Fibroblast of skin of right quadriceps (primary cell): ENCODE data around the gene OR4C16.

Experiments
- DNase-seq: peaks from one replicate; pipeline ENCODE4 v3.0.0-alpha.2; 2013

Gene OR4C16

GRCh38 chr11:55571828-55572227, at the start of gene OR4C16:
TSS of gene OR4C16 (plus strand) at chr11:55572128. CDS start at chr11:55572128, 0 bp downstream.
- DNase-seq: no peak

- DNase-seq: no peak
Measured at GRCh38 chr11:55554169-55554568, 17.8 kb upstream of the OR4C16 start, which contains the start of gene OR4C15. TSS of gene OR4C15 (plus strand) at chr11:55554469. CDS start at chr11:55554469, 0 bp downstream.

- DNase-seq: no peak
Measured at GRCh38 chr11:55572548-55572947, 620 bp downstream of the OR4C16 start.

GRCh38 chr11:55607545-55607944, 35.6 kb downstream of the OR4C16 start, which contains the start of gene OR4C11:
TSS of gene OR4C11 (minus strand) at chr11:55607645. CDS start at chr11:55604373, 3,272 bp downstream.
- DNase-seq: no peak
